ENCODE data around the gene CPSF4L.

The CPSF4L gene

GRCh38 chr17:73231395-73231794 lies 30.3 kb downstream of the CPSF4L start:
- DNase-seq = peak; percentile 17

- DNase-seq = no peak
Measured at GRCh38 chr17:73230088-73230487, 31.6 kb downstream of the CPSF4L start.

- peak; percentile 29 for DNase-seq
Measured at GRCh38 chr17:73228748-73229236, 32.9 kb downstream of the CPSF4L start.

- no peak for DNase-seq
Measured at GRCh38 chr17:73227944-73228343, 33.7 kb downstream of the CPSF4L start.

- DNase-seq = no peak
Measured at GRCh38 chr17:73227379-73227778, 34.3 kb downstream of the CPSF4L start.

GRCh38 chr17:73226556-73227172 lies 35.0 kb downstream of the CPSF4L start:
- no peak for DNase-seq

GRCh38 chr17:73224663-73225305 lies 36.9 kb downstream of the CPSF4L start:
- DNase-seq = no peak

GRCh38 chr17:73224237-73224636 lies 37.4 kb downstream of the CPSF4L start:
- DNase-seq = no peak

GRCh38 chr17:73223626-73224230 lies 38.0 kb downstream of the CPSF4L start:
- DNase-seq = no peak

GRCh38 chr17:73215447-73215846 lies 46.2 kb downstream of the CPSF4L start:
- DNase-seq = peak; percentile 49

- no peak for DNase-seq
Measured at GRCh38 chr17:73214851-73215250, 46.8 kb downstream of the CPSF4L start.

GRCh38 chr17:73214008-73214407 lies 47.7 kb downstream of the CPSF4L start:
- DNase-seq = no peak

- no peak for DNase-seq
Measured at GRCh38 chr17:73211745-73212144, 49.9 kb downstream of the CPSF4L start.

- DNase-seq = no peak
Measured at GRCh38 chr17:73210002-73210678, 51.5 kb downstream of the CPSF4L start.

- no peak for DNase-seq
Measured at GRCh38 chr17:73209436-73209835, 52.2 kb downstream of the CPSF4L start.

GRCh38 chr17:73208139-73208827 lies 53.4 kb downstream of the CPSF4L start:
- no peak for DNase-seq

GRCh38 chr17:73205459-73205961 lies 56.2 kb downstream of the CPSF4L start:
- DNase-seq = peak; percentile 59

GRCh38 chr17:73203788-73204479 lies 57.7 kb downstream of the CPSF4L start:
- no peak for DNase-seq

- DNase-seq = no peak
Measured at GRCh38 chr17:73203135-73203787, 58.4 kb downstream of the CPSF4L start.

- no peak for DNase-seq
Measured at GRCh38 chr17:73201215-73202069, 60.2 kb downstream of the CPSF4L start.

GRCh38 chr17:73200476-73200875 lies 61.2 kb downstream of the CPSF4L start:
- no peak for DNase-seq

Data from NCI-H345 (cell line).